ENCODE results near the gene CHST14.

DNA sequence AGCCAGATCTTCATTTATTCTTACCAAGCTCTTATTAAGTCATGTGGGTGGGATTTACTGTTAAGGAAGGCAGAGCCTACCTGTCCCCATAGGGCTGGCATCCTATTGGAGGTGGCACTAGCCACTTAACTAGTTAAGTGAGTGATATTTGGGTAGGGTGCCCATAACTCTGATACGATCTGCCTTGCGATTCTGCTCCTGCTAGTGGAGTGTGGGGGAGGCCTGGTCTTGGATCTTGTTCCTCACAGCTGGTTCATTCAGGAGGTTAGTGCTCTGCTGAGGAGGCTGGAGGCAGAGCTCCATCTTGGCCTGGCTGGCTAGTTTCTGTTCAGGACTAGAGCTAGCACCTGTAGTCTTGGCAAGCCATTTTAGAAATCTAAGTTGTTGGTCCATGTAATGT is 20.7 kb upstream of the CHST14 start:
- TF ChIP-seq EZH2phosphoT487 (IDR thresholded peaks at IDR 0.05; ENCODE audit: low read length): no peak
- TF ChIP-seq, protein P1, sequence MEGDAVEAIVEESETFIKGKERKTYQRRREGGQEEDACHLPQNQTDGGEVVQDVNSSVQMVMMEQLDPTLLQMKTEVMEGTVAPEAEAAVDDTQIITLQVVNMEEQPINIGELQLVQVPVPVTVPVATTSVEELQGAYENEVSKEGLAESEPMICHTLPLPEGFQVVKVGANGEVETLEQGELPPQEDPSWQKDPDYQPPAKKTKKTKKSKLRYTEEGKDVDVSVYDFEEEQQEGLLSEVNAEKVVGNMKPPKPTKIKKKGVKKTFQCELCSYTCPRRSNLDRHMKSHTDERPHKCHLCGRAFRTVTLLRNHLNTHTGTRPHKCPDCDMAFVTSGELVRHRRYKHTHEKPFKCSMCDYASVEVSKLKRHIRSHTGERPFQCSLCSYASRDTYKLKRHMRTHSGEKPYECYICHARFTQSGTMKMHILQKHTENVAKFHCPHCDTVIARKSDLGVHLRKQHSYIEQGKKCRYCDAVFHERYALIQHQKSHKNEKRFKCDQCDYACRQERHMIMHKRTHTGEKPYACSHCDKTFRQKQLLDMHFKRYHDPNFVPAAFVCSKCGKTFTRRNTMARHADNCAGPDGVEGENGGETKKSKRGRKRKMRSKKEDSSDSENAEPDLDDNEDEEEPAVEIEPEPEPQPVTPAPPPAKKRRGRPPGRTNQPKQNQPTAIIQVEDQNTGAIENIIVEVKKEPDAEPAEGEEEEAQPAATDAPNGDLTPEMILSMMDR (IDR thresholded peaks at IDR 0.05; ENCODE audit: low read length): no peak
- no peak for TF ChIP-seq EZH2 (optimal IDR thresholded peaks at IDR 0.05; ENCODE audit: low read depth, low read length)

Measured in MM.1S (cell line).